ENCODE measurements around the gene THEM5.
"Not testable (repeated sequence)": the region's sequence is repeated elsewhere in the genome, so short reads cannot be mapped to it uniquely, and the experiment has no call there.

DNA sequence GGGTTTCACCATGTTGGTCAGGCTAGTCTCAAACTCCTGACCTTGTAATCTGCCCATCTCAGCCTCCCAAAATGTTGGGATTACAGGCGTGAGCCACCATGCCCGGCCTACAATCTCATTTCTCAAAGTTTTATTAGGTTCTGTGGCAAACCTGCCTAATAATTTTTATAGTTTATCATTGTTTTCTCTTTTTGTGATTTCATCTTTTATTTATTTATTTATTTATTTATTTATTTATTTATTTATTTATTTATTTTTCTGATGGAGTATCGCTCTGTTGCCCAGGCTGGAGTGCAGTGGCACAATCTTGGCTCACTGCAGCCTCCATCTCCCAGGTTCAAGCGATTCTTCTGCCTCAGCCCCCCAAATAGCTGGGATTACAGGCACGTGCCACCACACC lies 31.4 kb upstream of the THEM5 start:
- TF ChIP-seq, protein P1, sequence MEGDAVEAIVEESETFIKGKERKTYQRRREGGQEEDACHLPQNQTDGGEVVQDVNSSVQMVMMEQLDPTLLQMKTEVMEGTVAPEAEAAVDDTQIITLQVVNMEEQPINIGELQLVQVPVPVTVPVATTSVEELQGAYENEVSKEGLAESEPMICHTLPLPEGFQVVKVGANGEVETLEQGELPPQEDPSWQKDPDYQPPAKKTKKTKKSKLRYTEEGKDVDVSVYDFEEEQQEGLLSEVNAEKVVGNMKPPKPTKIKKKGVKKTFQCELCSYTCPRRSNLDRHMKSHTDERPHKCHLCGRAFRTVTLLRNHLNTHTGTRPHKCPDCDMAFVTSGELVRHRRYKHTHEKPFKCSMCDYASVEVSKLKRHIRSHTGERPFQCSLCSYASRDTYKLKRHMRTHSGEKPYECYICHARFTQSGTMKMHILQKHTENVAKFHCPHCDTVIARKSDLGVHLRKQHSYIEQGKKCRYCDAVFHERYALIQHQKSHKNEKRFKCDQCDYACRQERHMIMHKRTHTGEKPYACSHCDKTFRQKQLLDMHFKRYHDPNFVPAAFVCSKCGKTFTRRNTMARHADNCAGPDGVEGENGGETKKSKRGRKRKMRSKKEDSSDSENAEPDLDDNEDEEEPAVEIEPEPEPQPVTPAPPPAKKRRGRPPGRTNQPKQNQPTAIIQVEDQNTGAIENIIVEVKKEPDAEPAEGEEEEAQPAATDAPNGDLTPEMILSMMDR (conservative IDR thresholded peaks at IDR 0.05 in 1 of 2, IDR thresholded peaks at IDR 0.05 in 1 of 2; ENCODE audit: extremely low read depth in 1 of 2, insufficient read depth in 1 of 2, low read depth in 1 of 2, low read length in 2 of 2), result not testable (repeated sequence)
- TF ChIP-seq EZH2 (IDR thresholded peaks at IDR 0.05; ENCODE audit: borderline replicate concordance, low read length), result not testable (repeated sequence)

Measured in mammary epithelial cell (primary cell).